Panc1 (cell line): Measurements from ENCODE around the gene BRAF. TPM values are rescaled to one million over a fixed set of nuclear protein-coding genes. Genes with fewer than 3 reads are reported as not detected.
"Not testable (repeated sequence)": the region's sequence is repeated elsewhere in the genome, so short reads cannot be mapped to it uniquely, and the experiment has no call there.

Source experiments
- ATAC-seq: fragments of 200-7000 bp; cut with Tn5 transposase; 2 replicates; pipeline ENCODE4 v1.9.1; 2020; ENCODE audit warnings: mild to moderate bottlenecking, moderate library complexity
- BruUV-seq: library from RNA; stranded (reverse); fragments of 400-500 nt; replicated peaks from 2 replicates; lab custom pipeline; 2021; lab: Mats Ljungman, UMichigan
- CTCF ChIA-PET: fragments of 300-600 bp; sonication (Branson Sonifier 250); formaldehyde crosslinking; loops from one replicate; lab custom pipeline; 2022; ENCODE audit warnings: antibody characterized with exemption; lab: Charles Lee
- POLR2A ChIA-PET: fragments of 300-600 bp; sonication (Branson Sonifier 250); formaldehyde crosslinking; loops from one replicate; lab custom pipeline; 2022; ENCODE audit warnings: antibody characterized with exemption; lab: Charles Lee
- DNase-seq: peaks from one replicate; pipeline ENCODE4 v3.0.0-alpha.2; 2010; ENCODE audit warnings: low read depth, low spot score
- H3K27ac ChIP-seq: 2 replicates; pipeline ENCODE4 v1.5.1; 2011; ENCODE audit warnings: mild to moderate bottlenecking, low read length, inconsistent platforms
- H3K27me3 ChIP-seq: fragments of 200-500 bp; sonication (Bioruptor generic); 2 replicates; pipeline ENCODE4 v1.6.0; 2014; ENCODE audit warnings: low read length, inconsistent platforms; ENCODE audit not compliant: control insufficient read depth, insufficient read depth
- H3K36me3 ChIP-seq: fragments of 200-500 bp; sonication (Bioruptor generic); 2 replicates; pipeline ENCODE4 v1.5.1; 2014; ENCODE audit warnings: inconsistent platforms, mild to moderate bottlenecking, low read length, moderate library complexity; ENCODE audit not compliant: control insufficient read depth, insufficient read depth
- H3K4me1 ChIP-seq: 2 replicates; pipeline ENCODE4 v1.5.1; 2011; ENCODE audit warnings: inconsistent platforms, mild to moderate bottlenecking, low read length, moderate library complexity; ENCODE audit not compliant: control insufficient read depth, insufficient read depth
- H3K4me3 ChIP-seq, 2 experiments: 2 replicates each; pipeline ENCODE4 v1.5.1; 2011 to 2012; ENCODE audit warnings: low read depth in 2 of 2, low read length in 2 of 2, mild to moderate bottlenecking in 2 of 2, inconsistent platforms in 1 of 2, moderate library complexity in 1 of 2
- H3K9me3 ChIP-seq: fragments of 200-500 bp; sonication (Bioruptor generic); 2 replicates; pipeline ENCODE4 v1.5.1; 2014; ENCODE audit warnings: low read depth, mild to moderate bottlenecking, inconsistent platforms, low read length, moderate library complexity; ENCODE audit not compliant: control insufficient read depth, insufficient read depth
- CTCF ChIP-seq: fragments of 450-650 bp; IDR thresholded peaks from 2 replicates; pipeline ENCODE4 v1.5.1; 2017; ENCODE audit warnings: mild to moderate bottlenecking
- POLR2AphosphoS5 ChIP-seq: IDR thresholded peaks from 2 replicates; pipeline ENCODE4 v1.6.1; 2012; ENCODE audit warnings: mild to moderate bottlenecking, low read depth, low read length, moderate library complexity
- REST ChIP-seq, 2 experiments: IDR thresholded peaks; 2 replicates each; pipeline ENCODE4 v1.6.1; 2011 to 2012; ENCODE audit warnings: low read depth in 2 of 2, control low read depth in 1 of 2, low read length in 1 of 2, mild to moderate bottlenecking in 1 of 2, moderate library complexity in 1 of 2; ENCODE audit not compliant: insufficient read depth in 1 of 2
- SIN3A ChIP-seq: IDR thresholded peaks from 2 replicates; pipeline ENCODE4 v1.6.1; 2012; ENCODE audit warnings: low read depth, mild to moderate bottlenecking, low read length, moderate library complexity, borderline replicate concordance; ENCODE audit not compliant: insufficient read depth
- TCF7L2 ChIP-seq: IDR thresholded peaks from 2 replicates; pipeline ENCODE4 v1.6.1; 2011; ENCODE audit warnings: mild to moderate bottlenecking, low read depth, low read length, inconsistent platforms
- in situ Hi-C: cut with HindIII; loops from 2 replicates; pipeline ENCODE4 v1.10.0; 2016; ENCODE audit warnings: low sequenced_read_pairs, low pct_unique_long_range_greater_than_20kb
- intact Hi-C: fragments of 100-400 bp; cut with micrococcal nuclease; formaldehyde crosslinking; loops from one replicate; pipeline ENCODE4 v1.10.0; 2022; ENCODE audit not compliant: unreplicated experiment
- total RNA-seq: library from RNA; stranded (reverse); gene quantifications from one replicate; pipeline ENCODE4 v1.2.1, GENCODE V29; 2021; ENCODE audit not compliant: unreplicated experiment

BRAF gene
- total RNA-seq, 1 experiment from 2014 or later = 26.3 TPM

GRCh38 chr7:140678081-140678815, 246.5 kb downstream of the BRAF start:
- no peak for DNase-seq
- CTCF ChIA-PET = no interaction called here
- H3K27me3 ChIP-seq = no peaks in the 10 kb centered on the region
- H3K9me3 ChIP-seq = no peaks in the 10 kb centered on the region
- no peaks in the 10 kb centered on the region for H3K36me3 ChIP-seq
- no peak overlapping the region for H3K27ac ChIP-seq
- no TSS peak for BruUV-seq
- H3K4me3 ChIP-seq = no peak overlapping the region
- no peak for ATAC-seq
- no peaks in the 10 kb centered on the region; the same call in 1 of the 2 replicates for H3K4me1 ChIP-seq
- in situ Hi-C loops (no loop called here), intact Hi-C loops (loop anchor here (10.0 kb wide), 1 partner anchor 307 kb away; no protein-coding TSS in a partner anchor)
- POLR2A ChIA-PET = no interaction called here
- TF ChIP-seq TCF7L2 = no peak
- TF ChIP-seq REST (IDR thresholded peaks at IDR 0.05; ENCODE audit: insufficient read depth in 1 of 2, low read depth in 2 of 2, low read length in 1 of 2) = no peak
- no peak for TF ChIP-seq POLR2AphosphoS5
- no peak for TF ChIP-seq CTCF
- TF ChIP-seq SIN3A = no peak

- ChIA-PET CTCF (no interaction called here), POLR2A (no interaction called here)
- no peaks in the 10 kb centered on the region; the same call in 1 of the 2 replicates for H3K4me1 ChIP-seq
- intact Hi-C loops (loop anchor here (10.0 kb wide), 1 partner anchor 307 kb away; no protein-coding TSS in a partner anchor), in situ Hi-C loops (no loop called here)
- H3K27ac ChIP-seq = no peak overlapping the region
- DNase-seq = no peak
- TF ChIP-seq CTCF = no peak
- no TSS peak for BruUV-seq
- H3K27me3 ChIP-seq = no peaks in the 10 kb centered on the region
- ATAC-seq = no peak
- no peaks in the 10 kb centered on the region for H3K36me3 ChIP-seq
- H3K9me3 ChIP-seq = no peaks in the 10 kb centered on the region
- no peak overlapping the region for H3K4me3 ChIP-seq
These were observed 247.2 kb downstream of the BRAF start for GRCh38 chr7:140677496-140677895.

GRCh38 chr7:140676956-140677355, 247.8 kb downstream of the BRAF start:
- H3K4me3 ChIP-seq, H3K9me3 ChIP-seq, in situ Hi-C loops, H3K27me3 ChIP-seq, ATAC-seq, H3K27ac ChIP-seq, H3K36me3 ChIP-seq, BruUV-seq, H3K4me1 ChIP-seq, POLR2A ChIA-PET, DNase-seq, CTCF ChIA-PET: not testable (repeated sequence)
- intact Hi-C loops = loop anchor here (10.0 kb wide), 1 partner anchor 308 kb away; no protein-coding TSS in a partner anchor
